H1 (cell line): Measurements from ENCODE around the gene SAFB.

Source experiments
- CTCF ChIP-seq, 3 experiments: IDR thresholded peaks; 1 replicate in 2 of 3; 2 replicates in 1 of 3; pipeline versions ENCODE4 v1.5.1 to v1.6.1; 2011; ENCODE audit warnings: low read length in 3 of 3, mild to moderate bottlenecking in 3 of 3, inconsistent platforms in 2 of 3, low read depth in 1 of 3, moderate library complexity in 1 of 3; ENCODE audit not compliant: insufficient read depth in 1 of 3; ENCODE audit errors: control extremely low read depth in 1 of 3
- HDAC2 ChIP-seq, 2 experiments: fragments of 300-600 bp in 1 of 2; sonication (generic) in 1 of 2; IDR thresholded peaks; 2 replicates each; pipeline ENCODE4 v1.6.1; 2011 to 2012; ENCODE audit warnings: low read depth in 2 of 2, low read length in 2 of 2, mild to moderate bottlenecking in 2 of 2, moderate library complexity in 2 of 2, borderline replicate concordance in 1 of 2, inconsistent platforms in 1 of 2
- MAX ChIP-seq: IDR thresholded peaks from 2 replicates; pipeline ENCODE4 v1.6.1; 2012; ENCODE audit warnings: inconsistent platforms
- POLR2AphosphoS5 ChIP-seq: IDR thresholded peaks from 2 replicates; pipeline ENCODE4 v1.6.1; 2011; ENCODE audit warnings: low read depth, low read length
- SP2 ChIP-seq: IDR thresholded peaks from 2 replicates; pipeline ENCODE4 v1.6.1; 2012; ENCODE audit warnings: mild to moderate bottlenecking, low read length, inconsistent platforms
- SRF ChIP-seq: IDR thresholded peaks from 2 replicates; pipeline ENCODE4 v1.6.1; 2011; ENCODE audit warnings: mild to moderate bottlenecking, low read depth, low read length, moderate library complexity

- no peak for TF ChIP-seq CTCF (IDR thresholded peaks at IDR 0.05; ENCODE audit: control extremely low read depth in 1 of 3, insufficient read depth in 1 of 3, low read depth in 1 of 3, low read length in 3 of 3)
- no peak for TF ChIP-seq SP2
- TF ChIP-seq POLR2AphosphoS5 = no peak
- no peak for TF ChIP-seq SRF
- no peak for TF ChIP-seq HDAC2 (IDR thresholded peaks at IDR 0.05; ENCODE audit: borderline replicate concordance in 1 of 2, low read depth in 2 of 2, low read length in 2 of 2)
- no peak for TF ChIP-seq MAX
Measured at GRCh38 chr19:5683177-5683886, 60.4 kb downstream of the SAFB start.
